HL-60 (cell line): ENCODE measurements around the gene SHB.

ENCODE experiments used
- DNase-seq, 2 experiments: peaks; one replicate each; pipeline ENCODE4 v3.0.0-alpha.2; 2010 to 2020; ENCODE audit warnings: low read depth in 1 of 2, low spot score in 1 of 2
- H3K27ac ChIP-seq: fragments of 250-450 bp; sonication (Bioruptor Pico); replicated peaks from 2 replicates; pipeline ENCODE4 v1.5.1; 2020; ENCODE audit warnings: mild to moderate bottlenecking, moderate library complexity
- H3K27me3 ChIP-seq: fragments of 250-450 bp; sonication (Bioruptor Pico); 2 replicates; pipeline ENCODE4 v1.5.1; 2021; ENCODE audit warnings: mild to moderate bottlenecking, moderate library complexity; ENCODE audit not compliant: insufficient read depth, poor library complexity, severe bottlenecking
- H3K4me3 ChIP-seq: replicated peaks from 2 replicates; pipeline ENCODE4 v1.5.1; 2011; ENCODE audit warnings: mild to moderate bottlenecking, control low read depth, low read length; ENCODE audit not compliant: insufficient read depth
- GABPA ChIP-seq: IDR thresholded peaks from 2 replicates; pipeline ENCODE4 v1.6.1; 2012; ENCODE audit warnings: low read depth
- POLR2AphosphoS5 ChIP-seq: IDR thresholded peaks from 2 replicates; pipeline ENCODE4 v1.6.1; 2012; ENCODE audit warnings: low read depth
- REST ChIP-seq: IDR thresholded peaks from 2 replicates; pipeline ENCODE4 v1.6.1; 2012; ENCODE audit warnings: low read depth; ENCODE audit not compliant: insufficient replicate concordance
- SPI1 ChIP-seq: IDR thresholded peaks from 2 replicates; pipeline ENCODE4 v1.6.1; 2012; ENCODE audit warnings: low read depth, mild to moderate bottlenecking, borderline replicate concordance
- TF ChIP-seq, protein P1 (sequence below): IDR thresholded peaks from one replicate; pipeline ENCODE4 v1.5.1; 2011; ENCODE audit warnings: low read length, control low read depth, inconsistent platforms; ENCODE audit not compliant: insufficient read depth

The SHB gene

DNA sequence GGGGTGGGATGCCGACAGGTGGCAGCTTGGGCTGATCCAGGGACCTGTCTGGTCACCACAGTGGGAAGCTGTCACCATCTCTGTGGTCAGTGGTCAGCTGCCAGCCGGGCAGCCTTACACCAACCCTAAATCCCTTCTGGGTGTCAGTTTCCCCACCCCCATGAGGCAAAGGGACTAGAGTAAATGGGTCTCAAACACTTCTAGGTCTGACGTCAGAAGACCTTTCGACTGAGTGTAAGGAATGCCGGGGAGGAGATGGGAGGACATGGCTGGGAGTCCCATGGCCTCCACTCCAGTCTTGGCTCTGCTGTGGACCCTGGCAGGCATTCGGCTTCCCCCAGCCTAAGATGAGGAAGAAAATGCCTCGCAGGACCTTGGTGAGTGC, 124.8 kb downstream of the SHB start:
- TF ChIP-seq, protein P1, sequence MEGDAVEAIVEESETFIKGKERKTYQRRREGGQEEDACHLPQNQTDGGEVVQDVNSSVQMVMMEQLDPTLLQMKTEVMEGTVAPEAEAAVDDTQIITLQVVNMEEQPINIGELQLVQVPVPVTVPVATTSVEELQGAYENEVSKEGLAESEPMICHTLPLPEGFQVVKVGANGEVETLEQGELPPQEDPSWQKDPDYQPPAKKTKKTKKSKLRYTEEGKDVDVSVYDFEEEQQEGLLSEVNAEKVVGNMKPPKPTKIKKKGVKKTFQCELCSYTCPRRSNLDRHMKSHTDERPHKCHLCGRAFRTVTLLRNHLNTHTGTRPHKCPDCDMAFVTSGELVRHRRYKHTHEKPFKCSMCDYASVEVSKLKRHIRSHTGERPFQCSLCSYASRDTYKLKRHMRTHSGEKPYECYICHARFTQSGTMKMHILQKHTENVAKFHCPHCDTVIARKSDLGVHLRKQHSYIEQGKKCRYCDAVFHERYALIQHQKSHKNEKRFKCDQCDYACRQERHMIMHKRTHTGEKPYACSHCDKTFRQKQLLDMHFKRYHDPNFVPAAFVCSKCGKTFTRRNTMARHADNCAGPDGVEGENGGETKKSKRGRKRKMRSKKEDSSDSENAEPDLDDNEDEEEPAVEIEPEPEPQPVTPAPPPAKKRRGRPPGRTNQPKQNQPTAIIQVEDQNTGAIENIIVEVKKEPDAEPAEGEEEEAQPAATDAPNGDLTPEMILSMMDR = no peak
- TF ChIP-seq REST (no peak), GABPA (no peak), POLR2AphosphoS5 (no peak), SPI1 (no peak)
- DNase-seq = no peak
- H3K27ac ChIP-seq = no peak overlapping the region
- no peaks in the 10 kb centered on the region for H3K27me3 ChIP-seq
- no peak overlapping the region for H3K4me3 ChIP-seq

DNA sequence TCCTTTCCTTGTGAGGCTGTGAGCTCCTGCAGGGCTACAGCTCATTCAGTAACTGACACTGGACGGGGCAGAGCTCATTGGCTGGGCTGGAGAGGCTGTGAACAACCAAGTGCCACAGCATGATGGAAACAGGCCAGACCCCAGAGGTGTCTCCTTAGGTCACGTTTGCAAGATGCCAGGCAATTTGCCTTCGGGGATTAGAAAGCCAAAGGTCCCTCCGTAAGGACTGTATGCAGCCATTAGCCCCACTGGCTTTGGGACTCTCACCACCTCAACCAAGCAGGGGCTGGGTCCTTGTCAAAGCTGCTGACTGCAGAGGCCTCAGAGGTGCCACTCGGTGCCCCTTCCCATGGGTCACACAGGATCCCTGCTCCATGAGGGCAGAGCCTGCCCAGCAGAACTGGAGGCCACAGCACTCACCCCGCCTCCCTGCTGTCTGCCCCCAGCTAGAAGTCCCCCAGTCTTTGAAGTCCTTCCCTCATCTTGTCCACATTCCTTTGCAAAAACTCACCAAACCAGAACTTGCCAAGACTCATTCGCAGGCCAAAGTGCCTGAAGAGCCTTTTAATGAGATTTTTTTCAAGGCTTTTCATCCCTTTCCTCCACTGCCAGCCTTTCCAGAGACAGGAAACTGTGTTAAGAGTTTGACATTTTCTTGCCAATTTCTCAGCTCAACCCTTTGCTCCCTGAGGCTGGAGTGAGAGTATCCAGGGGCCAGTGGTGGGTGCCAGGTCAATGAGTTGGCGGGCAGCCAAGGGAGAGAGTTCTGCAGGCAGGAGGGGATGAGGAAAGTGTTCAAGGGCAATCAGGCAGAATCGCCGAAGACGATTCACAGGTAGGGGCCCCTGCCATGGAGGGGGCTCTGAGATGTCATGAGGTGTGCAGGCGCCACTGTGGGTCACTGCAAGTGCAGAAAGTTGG, 125.4 kb downstream of the SHB start:
- no peak for TF ChIP-seq SPI1
- no peak for TF ChIP-seq POLR2AphosphoS5
- no peak for TF ChIP-seq REST
- TF ChIP-seq, protein P1 = no peak
- no peak for TF ChIP-seq GABPA
- DNase-seq = no peak
- Histone ChIP-seq H3K27ac (no peak overlapping the region), H3K4me3 (no peak overlapping the region), H3K27me3 (no peaks in the 10 kb centered on the region)

DNA sequence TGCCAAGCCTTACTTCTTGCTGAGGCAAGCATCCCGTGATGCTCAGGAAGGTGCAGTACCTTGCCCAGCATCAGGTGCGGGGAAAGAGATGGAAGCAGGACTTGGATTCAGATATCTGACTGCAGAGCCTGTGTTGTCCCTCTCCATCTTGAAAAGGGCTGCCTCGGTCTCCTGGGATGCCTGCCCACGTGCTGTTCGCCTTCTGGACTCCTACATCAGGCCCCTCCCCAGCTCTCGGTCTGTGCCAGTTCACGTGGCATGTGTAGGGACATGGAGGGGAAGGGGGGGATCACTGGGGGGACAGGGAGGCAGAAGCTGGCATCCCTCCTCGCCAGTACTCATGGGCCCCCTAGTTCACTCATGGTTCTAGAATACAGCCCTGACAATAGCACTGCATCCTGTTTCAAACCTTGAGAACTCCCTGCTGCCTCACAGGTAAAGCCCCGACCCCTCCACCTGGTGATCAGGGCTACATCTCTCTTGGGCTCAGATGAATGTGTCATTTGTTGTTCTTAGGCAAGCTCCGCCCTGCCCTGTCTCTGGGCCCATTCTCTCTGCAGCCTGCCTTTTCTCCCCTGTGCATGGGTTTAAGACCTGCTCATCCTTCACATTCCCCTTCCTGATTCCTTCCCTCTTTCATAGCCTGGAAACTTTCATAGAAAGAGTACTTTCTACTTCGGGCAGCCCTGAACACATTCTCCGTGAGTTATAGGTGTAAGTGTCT, 126.2 kb downstream of the SHB start:
- no peak for DNase-seq
- H3K4me3 ChIP-seq = no peak overlapping the region
- no peaks in the 10 kb centered on the region for H3K27me3 ChIP-seq
- no peak for TF ChIP-seq REST
- no peak for TF ChIP-seq GABPA
- no peak for TF ChIP-seq SPI1
- TF ChIP-seq, protein P1 = no peak
- TF ChIP-seq POLR2AphosphoS5 = no peak
- no peak overlapping the region for H3K27ac ChIP-seq
